ENCODE data around the gene SETBP1.
A peak's percentile ranks its signal among the peaks of the same experiment; 100 is the strongest.

Gene SETBP1

DNA sequence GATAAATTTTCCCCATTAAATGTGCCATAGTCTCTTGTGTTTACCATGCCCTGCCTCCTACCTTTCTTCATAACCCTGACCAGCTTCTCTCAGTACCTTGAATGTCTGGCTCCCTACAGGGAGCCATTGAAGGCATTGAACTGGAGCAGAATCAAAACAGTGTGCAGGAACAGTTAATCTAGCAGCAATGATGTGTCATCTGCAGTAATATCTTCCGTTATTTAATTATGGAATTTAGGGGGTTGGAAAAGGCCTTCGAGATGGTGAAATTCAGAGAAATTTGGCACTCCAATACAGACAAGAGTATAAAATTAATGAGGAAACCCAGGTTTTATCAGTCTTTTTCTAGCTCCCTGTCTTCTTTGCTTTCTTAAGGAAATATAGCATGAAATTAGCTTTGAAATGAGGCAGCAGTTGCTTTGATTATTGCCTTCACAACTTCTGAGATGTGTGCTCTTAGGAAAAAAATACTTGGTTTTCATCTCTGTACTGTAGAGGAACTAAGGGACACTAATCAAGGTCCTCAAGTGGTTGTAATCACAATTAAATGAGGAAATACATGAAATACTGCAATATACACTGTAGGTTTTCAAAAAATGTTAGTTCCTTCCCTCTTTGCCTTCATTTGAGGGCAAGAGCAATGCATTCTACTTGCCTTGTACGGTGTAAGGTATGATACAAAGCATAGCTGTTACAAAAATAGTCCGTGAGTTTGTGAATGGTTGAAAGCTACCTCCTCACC lies 369.1 kb downstream of the SETBP1 start:
- no peak for DNase-seq

DNA sequence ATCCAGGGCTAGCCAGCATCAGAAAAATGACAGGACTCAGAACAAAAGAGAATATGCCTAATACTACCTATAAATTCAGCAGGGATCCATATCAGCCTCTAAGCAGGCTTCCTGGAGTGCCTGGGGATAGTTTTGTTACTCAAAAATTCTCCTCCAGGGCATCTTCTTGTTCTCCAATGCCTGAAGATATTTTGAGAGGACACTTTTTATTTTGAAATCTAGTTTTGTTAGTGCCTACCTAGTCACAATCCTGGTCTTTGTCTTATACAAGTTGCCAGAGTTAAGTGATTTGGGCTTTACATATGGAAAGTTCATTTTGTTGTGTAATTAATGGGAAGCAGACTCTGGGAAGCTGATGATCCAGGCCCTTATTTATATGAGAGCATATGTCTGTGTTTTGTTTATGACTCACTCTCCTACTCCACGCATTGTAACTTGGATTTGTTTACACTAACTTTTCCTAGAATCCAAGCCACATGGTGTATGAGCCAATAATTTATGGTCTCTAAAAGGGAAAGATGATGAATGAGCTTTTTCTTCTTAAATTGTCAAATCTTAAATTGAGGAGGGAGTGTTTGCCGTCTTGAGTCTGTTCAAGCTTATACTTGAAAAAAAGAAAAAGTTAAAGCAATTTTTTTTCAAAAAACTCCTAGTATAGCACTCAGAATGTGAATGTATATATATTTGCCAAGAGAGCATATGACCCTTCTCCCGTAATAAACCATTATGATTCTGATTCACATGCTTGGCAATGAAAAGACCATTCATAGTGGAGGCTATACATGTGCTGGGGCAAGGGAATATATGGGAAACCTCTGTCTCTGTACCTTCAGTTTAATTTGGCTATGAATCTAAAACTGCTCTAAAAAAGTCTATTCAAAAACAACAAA lies 370.3 kb downstream of the SETBP1 start:
- DNase-seq = no peak

DNA sequence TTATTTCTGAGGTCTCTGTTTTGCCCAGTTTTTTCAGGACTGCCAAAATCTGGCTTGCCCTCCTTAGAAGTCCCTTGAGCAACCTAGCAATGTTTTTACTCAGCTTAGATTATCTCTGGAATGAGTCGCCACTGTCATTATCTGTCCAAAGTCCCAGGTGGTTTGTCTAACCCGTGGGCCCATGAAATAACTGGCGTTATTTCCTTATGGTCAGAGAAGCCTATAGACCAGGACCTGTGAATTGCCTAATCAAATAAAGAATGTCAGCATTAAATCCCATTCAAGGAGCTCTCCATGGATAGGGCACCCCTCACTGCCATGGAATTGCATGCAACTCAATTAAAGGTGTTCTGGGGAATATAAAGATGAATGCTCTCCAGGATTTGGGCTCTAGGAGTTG lies 373.9 kb downstream of the SETBP1 start:
- no peak for DNase-seq

DNA sequence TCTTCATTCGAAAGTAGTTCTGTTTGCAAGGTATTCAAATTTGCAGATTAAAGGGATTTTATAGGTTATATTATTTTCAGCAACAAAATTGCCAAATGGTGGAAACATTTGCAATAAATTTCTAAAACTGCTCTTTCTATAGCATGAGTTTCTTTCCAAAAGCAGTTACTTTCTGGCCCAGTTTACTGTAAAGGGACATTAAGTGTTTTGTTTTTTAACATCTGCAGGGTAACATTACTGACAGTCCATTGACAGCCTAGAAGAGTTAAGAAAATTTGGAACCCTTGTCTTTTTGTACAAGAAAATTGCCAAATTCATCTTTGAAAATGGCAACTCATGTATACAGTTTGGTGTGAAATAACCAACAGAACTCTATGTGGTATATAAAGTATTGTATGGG lies 375.1 kb downstream of the SETBP1 start:
- no peak for DNase-seq

DNA sequence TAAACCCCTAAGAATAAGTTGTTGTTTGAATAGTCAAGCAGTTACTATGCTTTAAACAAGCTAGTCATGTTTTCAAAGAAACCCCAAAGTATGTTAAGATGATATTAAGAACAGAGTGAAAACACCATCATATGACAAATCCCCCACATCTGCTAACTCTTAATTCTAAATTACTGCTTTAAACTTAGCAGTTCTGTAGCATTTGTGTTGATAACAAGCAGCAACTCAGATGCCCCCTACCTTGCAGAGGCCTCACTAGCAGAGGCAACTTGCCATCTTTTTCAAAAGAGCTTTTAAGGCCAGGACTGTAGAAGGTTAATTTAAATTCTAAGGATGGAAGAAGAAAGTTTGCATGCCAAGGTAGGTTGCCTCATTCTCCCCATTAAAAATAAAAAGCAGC lies 376.2 kb downstream of the SETBP1 start:
- DNase-seq = no peak

DNA sequence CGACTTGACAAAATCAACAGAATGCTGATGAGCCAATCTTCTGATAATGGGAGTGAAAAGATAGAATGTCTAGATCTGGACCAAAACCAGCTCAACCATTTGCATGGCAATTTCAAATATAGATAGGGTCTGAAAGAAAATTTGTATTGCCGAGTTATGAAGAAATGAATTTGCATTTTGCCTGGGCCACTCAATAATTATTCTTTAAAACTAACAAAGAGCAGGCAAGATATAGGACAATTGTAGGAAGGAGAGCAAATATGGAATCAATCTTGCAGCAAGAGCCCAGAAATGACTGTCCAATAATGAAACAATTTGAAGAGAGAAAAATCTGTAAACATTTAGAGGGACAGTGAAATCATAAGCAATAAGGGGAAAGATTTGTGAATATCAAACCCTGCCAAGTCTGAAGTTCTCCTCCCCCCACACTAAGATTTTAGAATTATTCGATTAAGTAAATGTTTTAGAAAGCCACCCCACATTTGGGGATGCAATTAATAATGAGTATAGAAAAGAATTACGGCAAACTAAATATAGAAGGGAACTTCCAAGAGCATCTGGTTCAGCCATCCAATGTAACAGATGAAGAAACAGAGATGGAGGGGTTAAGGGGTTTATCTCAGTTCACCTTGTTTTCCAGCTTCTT lies 377.4 kb downstream of the SETBP1 start:
- DNase-seq = no peak

DNA sequence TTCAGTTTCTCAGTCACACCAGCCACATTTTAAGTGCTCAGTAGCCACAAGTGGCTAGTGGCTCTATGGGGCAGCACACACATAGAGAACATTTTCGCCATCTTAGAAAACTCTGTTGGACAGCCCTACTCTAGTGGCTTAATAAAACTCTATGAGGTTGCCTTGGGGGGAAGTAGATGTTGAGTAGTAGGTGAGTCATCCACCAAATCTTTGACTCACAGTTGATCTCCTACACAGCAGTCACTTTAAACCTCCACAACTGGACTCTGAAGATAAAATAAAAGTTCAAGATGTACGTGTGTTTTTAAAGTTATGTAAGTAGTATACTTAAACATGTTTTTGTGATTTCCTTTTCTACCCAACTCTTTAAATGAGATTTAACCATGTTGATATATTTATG lies 379.0 kb downstream of the SETBP1 start:
- DNase-seq = peak in 1 of 2 experiments; percentile 1

DNA sequence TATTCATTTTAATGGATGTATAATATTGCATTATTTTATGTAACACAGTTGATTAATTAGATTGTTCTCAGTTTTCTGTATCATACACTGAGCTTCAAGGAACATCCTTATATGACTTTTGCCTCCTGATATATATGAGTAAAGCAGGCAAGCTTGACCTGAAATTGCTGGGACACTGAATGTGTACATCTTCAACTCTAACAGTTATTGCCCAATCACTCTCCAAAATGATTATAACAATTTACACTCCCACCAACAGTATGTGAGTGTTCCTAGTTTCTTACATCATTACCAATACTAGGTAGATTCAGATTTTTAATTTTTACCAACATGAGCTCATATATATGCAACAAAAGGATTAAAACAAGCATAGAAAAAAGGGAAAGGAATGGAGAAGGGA lies 379.4 kb downstream of the SETBP1 start:
- DNase-seq = no peak

DNA sequence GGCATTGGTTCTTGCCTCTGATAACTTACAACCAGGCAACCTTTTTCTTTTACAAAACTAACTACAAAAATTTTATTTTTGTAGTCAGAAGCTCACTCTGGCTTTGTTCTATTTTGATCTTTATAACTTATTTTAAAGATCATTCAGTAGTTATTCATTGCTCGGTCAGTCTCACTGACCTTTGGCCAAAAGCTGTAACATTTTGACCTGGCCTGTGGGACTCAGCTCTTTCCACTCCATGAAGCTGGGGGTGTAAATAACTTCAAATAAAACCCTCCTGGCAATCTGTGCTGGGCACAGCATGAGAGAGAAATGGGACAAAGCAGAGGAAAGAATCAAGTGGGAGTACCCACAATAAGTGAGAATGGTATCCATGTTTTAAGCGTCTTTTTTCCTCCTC lies 380.7 kb downstream of the SETBP1 start:
- DNase-seq = no peak

DNA sequence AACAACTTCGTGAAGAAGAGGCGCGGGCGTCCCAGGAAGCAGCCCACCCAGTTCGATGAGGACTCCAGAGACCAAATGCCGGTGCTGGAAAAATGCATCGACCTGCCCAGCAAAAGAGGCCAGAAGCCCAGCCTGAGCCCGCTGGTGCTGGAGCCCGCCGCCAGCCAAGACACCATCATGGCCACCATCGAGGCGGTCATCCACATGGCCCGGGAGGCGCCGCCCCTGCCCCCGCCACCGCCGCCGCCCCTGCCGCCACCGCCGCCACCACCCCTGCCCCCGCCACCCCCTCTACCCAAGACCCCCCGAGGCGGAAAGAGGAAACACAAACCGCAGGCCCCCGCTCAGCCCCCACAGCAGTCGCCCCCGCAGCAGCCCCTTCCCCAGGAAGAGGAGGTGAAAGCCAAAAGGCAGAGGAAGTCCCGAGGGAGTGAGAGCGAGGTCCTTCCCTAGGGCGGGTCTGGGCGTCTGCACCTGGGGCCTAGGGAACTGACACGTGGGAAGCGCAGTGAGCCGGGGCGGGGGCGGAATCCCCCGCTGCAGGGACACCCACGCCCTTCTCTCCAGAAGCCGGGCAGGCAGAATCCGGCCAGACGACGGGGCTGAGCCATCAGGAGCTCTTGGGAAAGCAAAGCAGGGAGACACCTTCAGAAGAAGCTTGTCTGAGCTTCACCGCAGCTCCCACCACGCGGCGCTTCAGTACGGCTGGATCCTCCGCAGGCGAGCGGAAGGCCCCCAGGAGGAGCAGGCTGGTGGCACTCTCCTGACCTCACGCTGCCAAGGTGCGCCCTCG lies 382.8 kb downstream of the SETBP1 start:
- no peak for DNase-seq

DNA sequence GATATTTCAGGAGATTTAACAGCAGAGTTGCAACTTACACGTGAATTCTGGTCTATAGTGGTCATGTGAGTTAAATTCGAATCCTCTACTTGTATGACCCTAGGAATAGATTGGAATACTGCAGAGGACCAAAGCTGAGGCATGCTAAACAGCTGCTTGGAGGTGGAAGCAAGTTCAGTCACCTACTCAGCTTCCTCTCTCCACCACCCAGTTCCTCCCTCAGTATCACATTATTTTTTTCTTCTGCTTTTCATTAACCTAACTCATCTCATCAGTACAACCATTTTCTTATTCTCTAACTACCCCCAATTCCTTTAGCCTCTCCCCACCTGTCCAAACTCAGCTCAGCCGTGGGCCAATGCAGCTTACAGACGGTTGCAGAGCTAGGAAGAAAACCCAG lies 385.5 kb downstream of the SETBP1 start:
- no peak for DNase-seq

DNA sequence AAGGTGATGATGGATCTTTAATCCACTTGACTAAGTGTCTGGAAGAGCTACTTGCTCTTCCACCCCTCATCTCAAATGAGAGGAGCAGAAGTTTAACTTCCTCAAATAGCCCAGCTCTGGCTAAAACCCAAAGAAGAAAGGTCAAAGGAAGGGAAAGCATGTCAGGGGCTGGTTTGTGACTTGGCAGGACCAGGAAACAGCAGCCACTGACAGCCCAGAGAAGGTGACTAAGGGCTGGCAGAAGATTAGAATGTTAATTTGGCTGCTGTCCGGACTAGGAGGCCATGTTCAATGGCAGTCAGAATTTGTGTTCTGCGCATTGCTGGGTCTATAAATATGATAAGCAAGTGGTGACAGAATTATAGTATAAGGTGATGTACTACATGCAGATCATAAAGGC lies 386.2 kb downstream of the SETBP1 start:
- no peak for DNase-seq

DNA sequence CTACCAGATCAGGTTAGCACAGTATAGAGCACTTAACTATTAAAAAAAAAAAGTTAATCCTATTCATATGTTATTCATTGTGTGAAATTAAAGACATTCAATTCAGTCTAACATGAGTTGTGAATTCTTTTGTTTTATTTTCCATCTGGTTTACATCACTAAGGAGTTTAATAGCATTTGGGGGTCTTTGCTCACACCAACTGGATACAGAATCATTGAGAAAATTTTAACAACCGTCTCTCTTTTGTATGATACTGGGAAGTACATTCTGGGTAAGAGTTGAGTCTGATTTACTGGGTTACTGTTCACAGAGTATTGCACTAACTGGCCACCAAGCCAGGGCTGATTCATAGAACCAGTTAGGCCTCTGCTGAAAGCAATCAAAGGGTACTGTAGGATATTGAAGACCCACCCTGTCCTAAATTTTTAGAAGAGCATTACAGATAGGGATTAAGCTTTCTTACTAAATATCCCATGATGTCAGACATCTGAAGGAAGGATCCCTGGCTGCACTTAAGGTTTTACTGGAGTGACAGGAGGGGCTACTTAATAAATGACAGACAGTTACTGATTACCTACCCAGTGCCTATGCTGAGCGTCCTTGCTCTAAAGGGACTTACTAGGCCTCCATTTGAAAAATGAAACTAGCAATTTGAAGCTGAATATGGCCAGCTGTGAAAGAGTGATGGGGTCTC lies 387.9 kb downstream of the SETBP1 start:
- no peak for DNase-seq

DNA sequence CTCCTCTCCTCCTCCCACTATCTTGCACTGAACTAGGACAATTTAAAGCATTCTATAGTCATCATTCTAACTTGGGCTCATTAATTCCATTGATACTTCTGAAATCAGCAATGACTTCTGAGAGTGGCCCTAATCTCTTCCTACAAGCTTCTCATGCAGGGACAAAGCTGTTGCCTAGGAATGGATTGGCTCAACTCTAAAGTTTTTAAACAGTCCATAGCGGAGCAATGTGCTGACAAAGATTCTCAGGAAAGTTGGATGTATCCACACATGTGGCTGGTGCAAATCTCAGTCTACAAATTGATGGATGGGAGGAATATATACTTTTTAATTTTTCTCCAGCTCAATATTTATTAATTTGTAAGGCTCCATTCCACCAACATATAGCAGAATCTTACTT lies 388.9 kb downstream of the SETBP1 start:
- no peak for DNase-seq

DNA sequence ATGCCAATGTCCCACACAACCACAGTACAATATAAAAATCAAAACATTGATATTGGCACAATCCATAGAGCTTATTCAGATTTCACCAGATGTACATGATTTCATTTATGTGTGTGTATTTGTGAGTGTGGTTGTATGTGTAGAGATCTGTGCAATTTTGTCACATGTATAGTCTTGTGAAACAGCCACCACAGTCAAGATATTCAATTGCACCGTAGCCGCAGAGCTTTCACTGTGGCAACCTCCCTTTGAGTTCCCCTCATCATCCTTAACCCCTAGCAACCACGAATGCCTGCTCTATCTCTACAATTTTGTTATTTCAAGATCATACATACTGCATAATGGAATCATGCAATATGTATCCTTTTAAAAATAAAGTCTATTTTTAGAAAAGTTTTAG lies 391.3 kb downstream of the SETBP1 start:
- no peak for DNase-seq

DNA sequence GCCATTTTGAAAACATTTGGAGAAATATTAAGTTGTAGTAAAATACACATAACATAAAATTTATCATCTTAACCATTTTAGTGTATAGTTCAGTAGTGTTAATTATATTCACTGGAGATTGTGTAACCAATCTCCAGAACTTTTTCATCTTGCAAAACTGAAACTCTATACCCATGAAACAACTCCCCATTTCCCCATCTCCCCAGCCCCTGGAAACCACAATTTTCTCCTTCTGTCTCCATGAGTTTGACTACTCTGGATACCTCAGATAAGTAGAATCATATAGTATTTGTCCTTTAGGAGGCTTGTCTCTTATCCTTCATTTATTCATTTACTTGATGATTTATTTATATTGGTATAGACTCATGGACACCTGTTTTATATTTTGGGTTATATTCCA lies 392.9 kb downstream of the SETBP1 start:
- no peak for DNase-seq

DNA sequence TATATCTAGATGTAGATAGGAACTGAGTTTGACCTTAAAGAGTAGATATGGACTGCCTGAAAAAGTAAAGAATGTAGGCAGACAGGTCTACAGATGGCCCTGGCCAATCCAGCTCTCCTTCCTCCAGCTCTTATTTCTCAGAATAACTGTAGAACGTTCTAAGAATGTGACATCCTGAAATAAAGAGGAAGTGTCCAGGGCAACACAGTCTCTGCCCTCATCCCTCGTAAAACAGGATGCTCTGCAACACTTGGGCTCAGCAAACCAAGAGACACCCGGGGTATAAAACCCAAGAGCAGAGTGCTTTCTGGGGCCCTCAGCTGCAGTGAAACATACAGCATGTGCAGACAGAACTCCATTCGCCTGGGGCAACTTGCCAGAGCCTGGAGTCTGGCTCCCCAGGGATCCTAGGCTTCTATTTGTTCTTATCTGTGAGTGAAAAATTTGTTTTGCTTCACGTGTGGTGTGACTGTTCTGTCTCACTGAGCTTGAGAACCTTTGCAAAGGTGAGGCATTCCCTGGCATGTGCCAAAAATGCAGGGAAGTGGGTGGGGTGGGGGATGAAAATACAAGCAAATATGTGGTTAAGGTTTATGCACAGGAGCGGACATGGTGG lies 401.0 kb downstream of the SETBP1 start:
- DNase-seq = no peak

DNA sequence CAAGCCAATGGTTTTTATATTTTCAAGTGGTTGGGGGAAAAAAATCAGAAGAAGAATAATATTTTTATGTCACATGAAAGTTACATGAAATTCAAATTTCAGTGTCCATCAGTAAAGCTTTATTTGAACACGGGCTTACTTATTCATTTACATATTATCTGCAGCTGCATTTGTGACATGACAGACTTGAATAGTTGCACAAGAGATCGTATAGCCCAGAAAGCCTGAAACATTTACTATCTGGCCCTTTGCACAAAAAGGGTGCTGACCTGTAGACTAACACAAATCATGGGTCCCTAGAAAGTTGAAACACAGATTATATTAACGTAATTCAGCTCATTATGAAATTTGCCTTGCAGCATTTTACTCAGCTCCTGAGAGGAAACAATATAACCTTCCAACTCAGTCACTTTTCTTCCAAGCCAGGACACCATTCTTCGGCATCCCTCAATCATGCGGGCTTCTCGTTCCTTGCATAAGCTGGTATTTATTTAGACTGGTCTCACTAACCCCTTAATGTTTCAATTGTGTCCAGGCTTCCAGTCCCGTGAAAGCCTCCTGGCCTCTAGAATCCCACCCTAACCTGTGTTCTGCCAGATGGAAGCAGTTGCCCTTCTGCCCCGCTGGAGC lies 402.7 kb downstream of the SETBP1 start:
- no peak for DNase-seq

DNA sequence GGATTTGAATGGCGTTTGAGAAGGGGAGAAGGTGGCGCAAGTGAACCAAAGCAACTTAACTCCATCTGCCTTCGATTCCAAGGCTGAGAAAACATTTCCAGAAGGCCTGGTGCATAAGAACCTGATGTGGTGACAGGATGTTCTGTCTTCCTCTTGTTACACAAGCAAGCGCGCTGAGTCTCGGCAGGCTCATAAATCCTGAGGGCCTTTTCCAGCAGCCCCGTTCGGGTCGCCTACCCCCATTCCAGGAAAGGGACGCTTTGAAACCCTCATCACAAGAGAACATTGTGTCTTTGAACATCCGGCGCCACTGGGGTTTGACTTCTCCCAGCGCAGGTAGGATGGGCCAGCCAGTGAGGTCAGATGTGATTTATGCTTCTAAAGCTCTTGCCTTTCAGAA lies 403.5 kb downstream of the SETBP1 start:
- no peak for DNase-seq

DNA sequence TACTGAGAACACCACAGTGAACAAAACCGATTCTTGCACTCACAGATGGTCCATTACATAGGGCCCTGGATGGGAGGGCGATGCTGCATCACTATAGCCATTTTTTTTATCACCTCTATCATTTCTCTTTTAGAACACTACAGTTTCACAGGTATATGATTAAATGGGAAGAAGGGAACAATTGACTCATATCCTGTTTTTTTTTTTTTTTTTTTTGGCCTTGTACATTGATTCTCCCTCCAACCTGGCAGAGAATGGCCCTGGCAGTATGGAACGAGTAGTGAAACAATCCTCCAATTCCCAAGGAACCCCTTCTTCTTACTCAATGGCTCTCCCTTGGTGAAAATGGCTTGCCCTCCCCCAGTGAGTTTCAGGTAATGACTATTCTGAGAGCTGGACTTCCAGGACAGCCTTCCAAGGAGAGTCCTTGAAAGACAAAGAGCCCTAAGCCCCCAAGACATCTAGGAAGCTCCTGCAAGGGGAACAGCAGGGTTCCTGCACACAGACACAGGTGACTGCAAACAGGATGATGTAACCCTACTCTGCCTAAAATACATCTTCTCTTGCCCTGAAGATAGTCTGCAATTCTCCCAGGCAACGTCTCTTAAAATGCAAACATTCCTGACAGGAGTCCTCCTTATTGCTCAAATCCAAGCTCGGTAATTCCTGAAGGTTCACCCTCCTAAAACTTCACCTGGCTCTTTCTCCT lies 405.4 kb downstream of the SETBP1 start:
- no peak for DNase-seq

DNA sequence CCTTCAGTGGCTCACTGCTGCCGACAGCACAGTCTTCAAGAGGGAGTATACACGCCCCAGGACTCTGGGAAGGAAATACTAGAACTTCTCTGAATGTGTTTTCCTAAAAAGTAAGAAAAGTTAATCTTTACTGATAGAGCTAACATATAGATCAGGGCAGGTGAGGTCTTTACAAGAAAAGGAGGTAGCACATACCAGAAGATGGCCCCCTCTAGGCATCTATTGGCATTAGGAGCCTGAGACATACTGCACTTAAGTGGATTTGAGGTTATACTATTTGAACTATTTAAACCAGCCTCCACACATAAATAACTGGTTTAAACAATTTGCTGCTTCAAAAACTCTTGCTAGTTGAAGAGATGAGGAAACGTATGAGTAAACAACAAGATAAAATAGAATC lies 406.1 kb downstream of the SETBP1 start:
- no peak for DNase-seq
